HAP-1 (cell line): ENCODE results near the gene KANK3.
"Not testable (repeated sequence)": the region's sequence is repeated elsewhere in the genome, so short reads cannot be mapped to it uniquely, and the experiment has no call there.

Experiments used
- DNase-seq, 2 experiments: peaks; one replicate each; pipeline ENCODE4 v3.0.0-alpha.2; 2016 to 2020; ENCODE audit warnings: low spot score in 2 of 2
- H3K27me3 ChIP-seq: fragments of 250-450 bp; sonication (Bioruptor Pico); 2 replicates; pipeline ENCODE4 v1.5.1; 2020; ENCODE audit warnings: low read depth, mild to moderate bottlenecking, moderate library complexity
- H3K36me3 ChIP-seq: fragments of 250-450 bp; sonication (Bioruptor Pico); replicated peaks from 2 replicates; pipeline ENCODE4 v1.5.1; 2020; ENCODE audit warnings: mild to moderate bottlenecking
- H3K4me1 ChIP-seq: fragments of 250-450 bp; sonication (Bioruptor Pico); 2 replicates; pipeline ENCODE4 v1.5.1; 2020; ENCODE audit warnings: mild to moderate bottlenecking
- H3K4me3 ChIP-seq: fragments of 250-450 bp; sonication (Bioruptor Pico); 2 replicates; pipeline ENCODE4 v1.5.1; 2020; ENCODE audit warnings: mild to moderate bottlenecking, moderate library complexity
- H3K9me3 ChIP-seq: fragments of 250-450 bp; sonication (Bioruptor Pico); 2 replicates; pipeline ENCODE4 v1.5.1; 2020; ENCODE audit warnings: mild to moderate bottlenecking, moderate library complexity
- in situ Hi-C: fragments of 300-500 bp; cut with MboI; formaldehyde crosslinking; loops from 3 replicates; pipeline ENCODE4 v1.14.3; 2020; ENCODE audit warnings: low sequenced_read_pairs, inconsistent platforms, mixed read lengths

Gene KANK3

DNA sequence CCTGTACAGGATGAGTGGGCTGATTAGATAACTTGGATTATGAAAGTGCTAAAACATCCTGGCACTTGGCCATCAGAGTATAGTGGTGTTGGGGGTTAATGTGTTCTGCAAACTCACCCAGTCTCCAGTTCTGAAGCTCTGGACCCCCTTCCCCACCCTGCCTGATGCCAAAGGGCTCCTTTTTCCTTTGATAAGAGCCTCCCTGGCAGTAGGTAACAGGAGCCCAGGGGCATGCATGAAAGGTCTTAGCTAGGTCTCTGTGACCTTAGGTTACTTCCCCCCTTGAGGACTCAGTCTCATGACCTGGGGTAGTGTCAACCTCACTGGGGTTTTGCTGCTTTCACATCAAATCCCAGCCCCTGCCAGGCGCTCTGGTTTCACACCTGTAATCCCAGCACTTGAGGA is 19.3 kb downstream of the KANK3 start:
- Histone ChIP-seq H3K9me3 (no peaks in the 10 kb centered on the region), H3K4me1 (peaks cover 23% of the 10 kb centered on the region), H3K36me3 (peaks cover 39% of the 10 kb centered on the region), H3K4me3 (no peak overlapping the region; the same call in 1 of the 2 replicates), H3K27me3 (no peaks in the 10 kb centered on the region)
- in situ Hi-C loops, result no loop called here
- no peak for DNase-seq

- in situ Hi-C loops, result no loop called here
- no peak for DNase-seq
- H3K9me3 ChIP-seq, result no peaks in the 10 kb centered on the region
- no peaks in the 10 kb centered on the region for H3K27me3 ChIP-seq
- peak overlapping the region; percentile 98 for H3K4me3 ChIP-seq
- peaks cover 23% of the 10 kb centered on the region for H3K4me1 ChIP-seq
- H3K36me3 ChIP-seq, result peaks cover 41% of the 10 kb centered on the region
Measured at GRCh38 chr19:8322638-8322997, 20.4 kb downstream of the KANK3 start.

DNA sequence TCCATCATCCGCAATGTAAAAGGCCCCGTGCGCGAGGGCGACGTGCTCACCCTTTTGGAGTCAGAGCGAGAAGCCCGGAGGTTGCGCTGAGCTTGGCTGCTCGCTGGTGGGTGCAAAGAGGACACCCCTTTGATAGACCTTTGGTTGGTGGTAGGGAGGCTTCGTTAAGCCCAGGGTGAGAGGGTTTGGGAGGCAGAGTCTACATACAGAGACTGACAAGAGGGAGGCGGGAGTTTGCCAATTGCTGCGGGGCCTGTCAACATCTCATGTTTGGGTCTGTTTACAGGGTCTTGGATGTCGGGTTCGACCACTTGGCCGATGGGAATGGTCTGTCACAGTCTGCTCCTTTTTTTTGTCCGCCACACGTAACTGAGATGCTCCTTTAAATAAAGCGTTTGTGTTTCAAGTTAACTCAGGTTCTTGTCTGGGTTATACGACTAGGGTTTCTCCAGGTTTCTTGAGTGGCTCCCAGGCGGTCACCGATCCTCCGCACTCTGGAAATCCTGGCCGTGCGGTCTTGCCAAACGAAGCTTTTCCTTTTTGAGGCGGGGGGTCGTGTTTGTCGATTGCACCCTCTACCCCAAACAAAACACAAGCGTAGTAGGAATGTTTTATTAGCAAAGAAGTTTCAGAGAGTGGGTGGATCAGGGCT is 20.9 kb downstream of the KANK3 start:
- in situ Hi-C loops, result no loop called here
- peaks cover 23% of the 10 kb centered on the region for H3K4me1 ChIP-seq
- no peaks in the 10 kb centered on the region for H3K9me3 ChIP-seq
- H3K4me3 ChIP-seq, result peak overlapping the region; percentile 98
- peaks cover 45% of the 10 kb centered on the region for H3K36me3 ChIP-seq
- DNase-seq, result no peak
- H3K27me3 ChIP-seq, result no peaks in the 10 kb centered on the region

DNA sequence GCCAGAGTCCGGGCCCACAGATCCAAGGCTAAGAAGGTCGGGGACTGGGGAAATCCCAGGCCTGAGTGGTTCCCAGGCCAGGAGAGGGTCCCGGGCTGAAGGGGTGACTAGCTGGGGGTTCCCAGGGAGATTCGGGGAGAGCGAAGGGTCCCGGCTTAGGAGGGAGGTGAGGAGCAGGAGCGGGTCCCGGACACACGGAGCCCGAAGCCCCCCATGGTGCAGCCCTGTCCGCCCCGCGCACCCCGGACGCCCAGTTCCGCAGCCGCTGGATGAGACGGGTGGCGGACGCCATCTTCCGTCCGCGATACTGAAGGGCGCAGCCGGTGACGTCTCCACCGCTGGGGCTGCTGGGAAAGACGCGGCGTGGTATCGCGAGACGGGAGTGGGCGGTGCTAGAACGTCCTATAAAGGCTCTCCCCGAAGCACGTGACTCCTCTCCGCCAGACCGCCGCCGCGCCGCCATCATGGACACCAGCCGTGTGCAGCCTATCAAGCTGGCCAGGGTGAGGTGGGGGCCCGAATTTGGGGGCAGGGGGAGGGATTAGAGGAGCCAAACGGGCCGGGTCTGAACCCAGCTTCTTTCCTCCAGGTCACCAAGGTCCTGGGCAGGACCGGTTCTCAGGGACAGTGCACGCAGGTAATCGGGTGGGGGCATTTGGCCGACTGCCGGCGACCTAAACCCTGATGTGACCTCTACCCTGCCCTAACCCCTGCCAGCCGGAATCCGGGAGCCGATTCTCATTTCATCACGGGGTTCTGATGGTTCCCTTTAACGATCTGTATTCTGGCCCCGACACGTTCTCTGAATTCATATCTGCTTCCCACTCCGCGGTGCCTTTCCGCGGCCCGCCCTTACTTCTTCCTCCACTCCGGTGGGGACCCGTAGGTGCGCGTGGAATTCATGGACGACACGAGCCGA is 21.7 kb downstream of the KANK3 start, which contains the start of the genes NDUFA7 and RPS28:
Gene NDUFA7, minus strand, starts transcription at position 309 of the 919 bp plus-strand sequence. Its CDS starts 17 bp downstream, at position 292.
Gene RPS28, plus strand, starts transcription at position 430 of the 919 bp plus-strand sequence. Its CDS starts 35 bp downstream, at position 465.
- in situ Hi-C loops, result no loop called here
- H3K4me3 ChIP-seq, result peak within 1 kb of the TSS; percentile 98
- peaks cover 23% of the 10 kb centered on the region for H3K4me1 ChIP-seq
- H3K9me3 ChIP-seq, result no peaks in the 10 kb centered on the region
- no peaks in the 10 kb centered on the region for H3K27me3 ChIP-seq
- peaks cover 53% of the 10 kb centered on the region for H3K36me3 ChIP-seq
- DNase-seq, result peak; percentile 88 to 96

- Histone ChIP-seq H3K4me1 (peaks cover 23% of the 10 kb centered on the region), H3K4me3 (peak overlapping the region; percentile 98), H3K27me3 (no peaks in the 10 kb centered on the region), H3K9me3 (no peaks in the 10 kb centered on the region), H3K36me3 (peaks cover 58% of the 10 kb centered on the region)
- no peak for DNase-seq
- in situ Hi-C loops, result no loop called here
Measured at GRCh38 chr19:8320564-8321066, 22.4 kb downstream of the KANK3 start.

GRCh38 chr19:8319807-8320520 is 23.1 kb downstream of the KANK3 start:
- no peaks in the 10 kb centered on the region for H3K9me3 ChIP-seq
- H3K4me1 ChIP-seq, result peaks cover 23% of the 10 kb centered on the region
- in situ Hi-C loops, result no loop called here
- no peak for DNase-seq
- peaks cover 65% of the 10 kb centered on the region for H3K36me3 ChIP-seq
- H3K4me3 ChIP-seq, result peak overlapping the region; percentile 98
- H3K27me3 ChIP-seq, result no peaks in the 10 kb centered on the region

GRCh38 chr19:8318835-8319234 is 24.2 kb downstream of the KANK3 start:
- peaks cover 23% of the 10 kb centered on the region for H3K4me1 ChIP-seq
- H3K27me3 ChIP-seq, H3K9me3 ChIP-seq, DNase-seq, in situ Hi-C loops, H3K4me3 ChIP-seq: not testable (repeated sequence)
- peaks cover 69% of the 10 kb centered on the region for H3K36me3 ChIP-seq

DNA sequence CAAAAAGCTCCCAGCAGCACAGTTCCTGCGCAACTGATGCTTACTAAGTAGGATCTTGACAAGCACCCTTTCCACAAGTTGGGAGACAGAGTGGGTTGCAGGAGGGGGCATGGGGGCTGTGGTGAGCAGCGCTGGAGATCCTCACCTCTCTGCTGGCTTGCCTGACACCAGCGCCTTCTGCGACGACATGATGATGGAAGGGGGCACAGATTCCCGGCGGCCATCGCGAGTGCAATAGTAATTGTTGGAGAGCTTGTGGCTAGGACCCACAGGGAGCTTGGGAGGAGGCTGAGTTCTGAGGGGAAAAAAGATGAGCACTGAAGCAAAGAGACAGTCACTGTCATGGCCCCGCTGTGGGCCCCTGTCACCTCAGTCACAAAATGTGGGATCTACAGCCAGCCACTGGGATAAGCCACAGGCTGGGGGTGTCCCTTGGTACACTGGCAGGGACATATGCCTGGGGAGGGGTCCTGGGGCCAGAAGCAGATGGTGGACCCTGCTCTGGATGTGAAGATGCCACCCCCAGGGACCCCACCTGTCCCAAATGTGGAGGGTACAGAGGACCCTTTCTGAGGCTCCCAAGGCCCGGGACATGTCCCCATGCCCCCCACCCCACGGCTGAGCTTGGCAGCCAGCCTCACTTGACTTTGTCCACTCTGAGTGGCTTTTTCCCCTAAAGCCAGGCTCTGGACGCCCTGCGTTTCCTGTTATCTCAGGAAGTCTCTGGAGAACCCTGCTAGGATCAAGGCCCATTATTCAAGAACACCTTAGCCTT is 26.5 kb downstream of the KANK3 start:
- Histone ChIP-seq H3K9me3 (no peaks in the 10 kb centered on the region), H3K27me3 (no peaks in the 10 kb centered on the region), H3K4me1 (peaks cover 10% of the 10 kb centered on the region), H3K4me3 (no peak overlapping the region), H3K36me3 (peaks cover 62% of the 10 kb centered on the region)
- DNase-seq, result no peak
- in situ Hi-C loops, result no loop called here

DNA sequence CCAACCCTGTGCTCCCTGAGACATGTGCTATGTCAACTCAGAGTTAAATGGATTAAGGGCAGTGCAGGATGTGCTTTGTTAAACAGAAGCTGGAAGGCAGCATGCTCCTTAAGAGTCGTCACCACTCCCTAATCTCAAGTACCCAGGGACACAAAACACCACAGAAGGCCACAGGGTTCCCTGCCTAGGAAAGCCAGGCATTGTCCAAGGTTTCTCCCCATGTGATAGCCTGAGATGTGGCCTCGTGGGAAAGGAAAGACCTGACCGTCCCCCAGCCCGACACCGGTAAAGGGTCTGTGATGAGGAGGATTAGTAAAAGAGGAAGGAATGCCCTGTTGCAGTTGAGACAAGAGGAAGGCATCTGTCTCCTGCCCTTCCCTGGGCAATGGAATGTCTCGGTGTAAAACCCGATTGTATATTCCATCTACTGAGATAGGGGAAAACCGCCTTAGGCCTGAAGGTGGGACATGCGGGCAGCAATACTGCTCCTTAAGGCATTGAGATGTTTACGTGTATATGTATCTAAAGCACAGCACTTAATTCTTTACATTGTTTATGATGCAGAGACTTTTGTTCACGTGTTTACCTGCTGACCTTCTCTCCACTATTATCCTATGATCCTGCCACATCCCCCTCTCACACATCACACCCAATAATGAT is 28.0 kb downstream of the KANK3 start:
- H3K9me3 ChIP-seq, H3K4me3 ChIP-seq, H3K4me1 ChIP-seq, in situ Hi-C loops, H3K27me3 ChIP-seq, DNase-seq: not testable (repeated sequence)
- H3K36me3 ChIP-seq, result peaks cover 70% of the 10 kb centered on the region

DNA sequence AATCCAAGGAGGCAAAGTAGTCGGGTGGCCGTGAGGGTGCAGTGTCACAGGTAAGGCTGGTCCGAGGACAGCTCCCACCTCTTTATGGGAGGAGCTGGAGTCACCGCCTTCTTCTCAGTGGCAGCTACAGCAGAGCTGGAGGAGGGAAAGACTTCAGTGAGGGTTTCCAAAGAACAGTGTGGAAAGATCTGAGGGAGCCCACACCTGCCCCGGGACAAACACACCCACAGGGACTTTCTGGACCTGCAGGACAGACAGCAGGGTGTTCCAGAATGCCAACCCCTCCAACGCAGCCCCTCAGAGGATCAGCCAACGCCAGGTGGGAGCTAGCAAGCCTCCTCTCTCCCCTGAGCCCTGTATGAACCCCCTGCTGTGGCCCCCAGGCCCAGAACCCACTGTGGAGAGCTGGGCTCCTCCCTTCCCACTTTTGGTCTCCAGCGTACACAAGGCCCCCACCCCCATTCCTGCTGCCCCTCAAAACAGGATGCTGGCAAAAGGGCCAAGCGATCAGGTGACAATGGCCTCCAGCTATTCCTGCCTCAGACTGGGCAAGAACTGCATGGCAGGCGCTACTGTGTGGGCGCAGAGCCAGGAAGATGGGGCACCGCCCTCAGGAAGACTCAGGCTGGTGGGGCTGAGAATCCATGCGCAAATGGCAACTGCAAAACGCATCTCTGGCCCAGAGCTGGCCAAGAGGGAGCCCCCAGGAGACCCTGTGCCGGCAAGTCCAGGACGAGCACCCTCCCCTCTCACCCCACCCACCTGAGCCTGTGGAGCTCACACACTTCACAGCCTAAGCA is 31.4 kb downstream of the KANK3 start:
- Histone ChIP-seq H3K27me3 (no peaks in the 10 kb centered on the region), H3K36me3 (peaks cover 80% of the 10 kb centered on the region), H3K4me3 (no peak overlapping the region), H3K9me3 (no peaks in the 10 kb centered on the region), H3K4me1 (no peaks in the 10 kb centered on the region)
- in situ Hi-C loops, result no loop called here
- peak in 1 of 2 experiments; percentile 7 for DNase-seq

DNA sequence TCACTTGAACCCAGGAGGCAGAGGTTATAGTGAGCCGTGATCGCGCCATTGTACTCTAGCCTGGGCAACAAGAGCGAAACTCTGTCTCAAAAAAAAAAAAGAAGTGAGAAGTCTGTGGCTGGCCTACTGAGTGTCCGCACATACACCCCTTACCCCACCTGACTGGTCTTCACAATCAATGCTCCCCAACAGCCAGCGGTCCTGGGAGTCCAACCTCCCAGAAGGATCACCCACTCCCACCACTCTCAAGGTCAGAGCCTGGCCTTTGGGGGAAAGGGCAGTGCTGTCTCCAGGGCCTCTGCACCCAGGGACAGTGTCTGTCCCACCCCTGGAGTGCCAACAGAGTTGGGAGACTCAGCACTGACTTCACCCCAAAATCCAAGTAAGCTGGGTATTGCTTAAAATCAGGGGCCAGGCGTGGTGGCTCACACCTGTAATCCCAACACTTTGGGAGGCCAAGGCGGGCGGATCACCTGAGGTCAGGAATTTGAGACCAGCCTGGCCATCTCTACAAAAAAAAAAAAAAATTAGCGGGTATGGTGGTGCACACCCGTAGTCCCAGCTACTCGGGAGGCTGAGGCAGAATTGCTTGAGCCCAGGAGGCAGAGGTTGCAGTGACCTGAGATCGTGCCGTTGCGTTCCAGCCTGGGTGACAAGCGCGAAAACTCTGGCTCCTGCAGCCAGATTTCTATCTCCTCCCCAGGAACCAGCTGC is 32.6 kb downstream of the KANK3 start:
- no peak overlapping the region for H3K4me3 ChIP-seq
- no peaks in the 10 kb centered on the region for H3K4me1 ChIP-seq
- peak in 1 of 2 experiments; percentile 5 for DNase-seq
- H3K9me3 ChIP-seq, result no peaks in the 10 kb centered on the region
- in situ Hi-C loops, result no loop called here
- no peaks in the 10 kb centered on the region for H3K27me3 ChIP-seq
- H3K36me3 ChIP-seq, result peaks cover 69% of the 10 kb centered on the region
